ENCODE results near the gene CST11. TPM values are rescaled to one million over a fixed set of nuclear protein-coding genes. Genes with fewer than 3 reads are reported as not detected.
"Not testable (repeated sequence)": the region's sequence is repeated elsewhere in the genome, so short reads cannot be mapped to it uniquely, and the experiment has no call there.

The CST11 gene
- total RNA-seq, 1 experiment from 2014 or later: not detected

DNA sequence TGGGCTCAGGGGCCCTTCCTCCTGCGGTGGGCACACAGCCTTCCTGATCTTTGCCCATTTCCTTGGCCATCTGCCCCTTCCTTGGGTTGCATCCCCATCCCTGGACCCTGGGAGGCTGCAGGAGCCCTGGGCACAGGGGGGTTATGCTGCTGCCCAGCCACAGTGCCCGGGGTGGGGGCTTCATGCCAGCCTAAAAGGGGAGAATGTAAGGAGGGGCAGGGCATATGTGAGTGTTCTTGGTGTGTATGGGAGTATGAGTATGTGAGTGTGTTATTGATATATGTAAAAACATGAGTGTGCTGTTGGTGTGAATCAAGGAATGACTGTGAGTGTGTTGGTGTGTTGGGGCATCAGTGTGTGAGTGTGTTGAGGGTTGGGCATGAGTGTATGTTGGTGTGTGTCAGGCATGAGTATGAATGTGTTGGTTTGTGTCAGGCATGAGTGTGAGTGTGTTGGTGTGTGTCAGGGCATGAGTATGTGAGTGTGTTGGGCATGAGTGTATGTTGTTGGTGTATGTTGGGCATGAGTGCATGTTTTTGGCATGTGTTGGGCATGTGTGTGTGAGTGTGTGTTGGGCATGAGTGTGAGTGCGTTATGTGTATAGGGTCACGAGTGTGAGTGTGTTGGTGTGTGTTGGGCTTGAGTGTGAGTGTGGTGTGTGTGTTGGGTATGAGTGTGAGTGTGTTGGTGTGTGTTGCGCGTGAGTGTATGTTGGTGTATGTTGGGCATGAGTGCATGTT lies 23.5 kb upstream of the CST11 start:
- Mint-ChIP-seq H3K4me1 (ENCODE audit: low read depth, unreplicated experiment) (no peaks in the 10 kb centered on the region), H3K36me3 (ENCODE audit: insufficient read depth, unreplicated experiment) (no peaks in the 10 kb centered on the region), H3K27me3 (ENCODE audit: unreplicated experiment) (no peaks in the 10 kb centered on the region), H3K4me3 (ENCODE audit: low read depth, unreplicated experiment) (no peak overlapping the region), H3K27ac (ENCODE audit: unreplicated experiment) (no peak overlapping the region), H3K9me3 (ENCODE audit: low read depth, unreplicated experiment) (no peaks in the 10 kb centered on the region)
- BruUV-seq (replicated peaks): no TSS peak
- intact Hi-C loops (cut with micrococcal nuclease; ENCODE audit: unreplicated experiment): no loop called here
- DNase-seq: no peak
- CTCF ChIA-PET: no interaction called here
- TF ChIP-seq, protein P1, sequence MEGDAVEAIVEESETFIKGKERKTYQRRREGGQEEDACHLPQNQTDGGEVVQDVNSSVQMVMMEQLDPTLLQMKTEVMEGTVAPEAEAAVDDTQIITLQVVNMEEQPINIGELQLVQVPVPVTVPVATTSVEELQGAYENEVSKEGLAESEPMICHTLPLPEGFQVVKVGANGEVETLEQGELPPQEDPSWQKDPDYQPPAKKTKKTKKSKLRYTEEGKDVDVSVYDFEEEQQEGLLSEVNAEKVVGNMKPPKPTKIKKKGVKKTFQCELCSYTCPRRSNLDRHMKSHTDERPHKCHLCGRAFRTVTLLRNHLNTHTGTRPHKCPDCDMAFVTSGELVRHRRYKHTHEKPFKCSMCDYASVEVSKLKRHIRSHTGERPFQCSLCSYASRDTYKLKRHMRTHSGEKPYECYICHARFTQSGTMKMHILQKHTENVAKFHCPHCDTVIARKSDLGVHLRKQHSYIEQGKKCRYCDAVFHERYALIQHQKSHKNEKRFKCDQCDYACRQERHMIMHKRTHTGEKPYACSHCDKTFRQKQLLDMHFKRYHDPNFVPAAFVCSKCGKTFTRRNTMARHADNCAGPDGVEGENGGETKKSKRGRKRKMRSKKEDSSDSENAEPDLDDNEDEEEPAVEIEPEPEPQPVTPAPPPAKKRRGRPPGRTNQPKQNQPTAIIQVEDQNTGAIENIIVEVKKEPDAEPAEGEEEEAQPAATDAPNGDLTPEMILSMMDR (IDR thresholded peaks at IDR 0.05; ENCODE audit: unreplicated experiment): no peak

DNA sequence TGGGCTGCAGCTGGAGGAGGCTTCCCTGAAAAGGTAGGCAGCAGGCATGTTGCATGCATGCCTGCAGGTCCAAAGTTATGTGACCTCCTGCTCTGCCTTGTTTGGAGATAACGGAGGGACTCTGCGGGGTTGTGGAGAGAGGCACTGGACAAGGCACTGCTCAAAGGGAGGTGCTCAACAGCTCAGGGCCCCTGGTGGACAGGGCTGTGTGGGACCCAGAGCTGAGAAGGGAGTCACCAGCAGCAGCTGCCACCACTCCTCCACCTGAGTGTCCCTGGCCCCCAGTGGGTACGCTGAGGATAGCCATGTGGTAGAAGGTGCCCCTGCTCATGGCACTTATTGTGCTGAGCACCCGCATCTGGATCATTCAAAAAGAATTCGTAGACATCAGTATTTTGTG lies 22.7 kb upstream of the CST11 start:
- TF ChIP-seq, protein P1 (IDR thresholded peaks at IDR 0.05; ENCODE audit: unreplicated experiment): no peak
- Mint-ChIP-seq H3K4me3 (ENCODE audit: low read depth, unreplicated experiment) (no peak overlapping the region), H3K36me3 (ENCODE audit: insufficient read depth, unreplicated experiment) (no peaks in the 10 kb centered on the region), H3K4me1 (ENCODE audit: low read depth, unreplicated experiment) (no peaks in the 10 kb centered on the region), H3K27ac (ENCODE audit: unreplicated experiment) (no peak overlapping the region), H3K27me3 (ENCODE audit: unreplicated experiment) (no peaks in the 10 kb centered on the region), H3K9me3 (ENCODE audit: low read depth, unreplicated experiment) (no peaks in the 10 kb centered on the region)
- intact Hi-C loops (cut with micrococcal nuclease; ENCODE audit: unreplicated experiment): no loop called here
- no TSS peak for BruUV-seq (replicated peaks)
- DNase-seq: no peak
- CTCF ChIA-PET: no interaction called here

DNA sequence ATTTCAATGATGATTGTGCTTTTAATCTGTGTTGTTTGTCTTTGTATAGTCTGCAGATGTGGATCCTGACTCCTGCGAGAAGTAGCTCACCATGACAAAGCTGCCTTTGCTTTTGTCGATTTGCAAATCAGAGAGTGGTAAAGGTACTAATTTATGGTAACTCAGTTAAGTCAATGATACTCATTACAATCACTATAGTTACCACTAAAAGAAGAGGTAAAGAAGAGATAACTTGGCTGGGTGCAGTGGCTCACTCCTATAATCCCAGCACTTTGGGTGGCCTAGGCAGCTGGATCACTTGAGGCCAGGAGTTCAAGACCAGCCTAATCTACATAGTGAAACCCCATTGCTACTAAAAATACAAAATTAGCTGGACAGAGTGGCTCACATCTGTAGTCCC lies 20.6 kb upstream of the CST11 start:
- H3K9me3 Mint-ChIP-seq (ENCODE audit: low read depth, unreplicated experiment); DNase-seq; H3K27me3 Mint-ChIP-seq (ENCODE audit: unreplicated experiment); H3K4me1 Mint-ChIP-seq (ENCODE audit: low read depth, unreplicated experiment); BruUV-seq (replicated peaks); H3K36me3 Mint-ChIP-seq (ENCODE audit: insufficient read depth, unreplicated experiment); H3K27ac Mint-ChIP-seq (ENCODE audit: unreplicated experiment); CTCF ChIA-PET; H3K4me3 Mint-ChIP-seq (ENCODE audit: low read depth, unreplicated experiment); intact Hi-C loops (cut with micrococcal nuclease; ENCODE audit: unreplicated experiment): not testable (repeated sequence)

DNA sequence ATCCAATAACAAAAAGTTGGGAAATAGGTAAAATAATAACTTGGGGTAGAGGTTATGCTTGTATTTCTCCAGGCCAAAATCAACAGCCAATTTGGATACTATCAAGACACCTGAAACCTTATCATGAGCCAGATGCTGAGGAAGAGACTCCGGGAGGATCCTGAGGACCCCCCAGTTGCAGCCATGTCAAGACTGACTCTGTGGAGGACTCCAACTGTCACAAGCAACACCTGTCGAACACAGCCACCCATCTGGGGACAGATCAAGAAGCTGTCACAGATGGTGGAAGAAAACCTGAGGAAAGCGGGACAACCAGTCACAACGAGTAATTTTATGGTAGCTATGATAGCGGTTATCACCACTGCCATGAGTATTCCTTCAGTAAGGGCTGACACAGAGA lies 19.6 kb upstream of the CST11 start:
- intact Hi-C loops (cut with micrococcal nuclease; ENCODE audit: unreplicated experiment); CTCF ChIA-PET; H3K9me3 Mint-ChIP-seq (ENCODE audit: low read depth, unreplicated experiment); H3K27ac Mint-ChIP-seq (ENCODE audit: unreplicated experiment); H3K36me3 Mint-ChIP-seq (ENCODE audit: insufficient read depth, unreplicated experiment); DNase-seq; H3K27me3 Mint-ChIP-seq (ENCODE audit: unreplicated experiment); BruUV-seq (replicated peaks); H3K4me3 Mint-ChIP-seq (ENCODE audit: low read depth, unreplicated experiment); H3K4me1 Mint-ChIP-seq (ENCODE audit: low read depth, unreplicated experiment): not testable (repeated sequence)

DNA sequence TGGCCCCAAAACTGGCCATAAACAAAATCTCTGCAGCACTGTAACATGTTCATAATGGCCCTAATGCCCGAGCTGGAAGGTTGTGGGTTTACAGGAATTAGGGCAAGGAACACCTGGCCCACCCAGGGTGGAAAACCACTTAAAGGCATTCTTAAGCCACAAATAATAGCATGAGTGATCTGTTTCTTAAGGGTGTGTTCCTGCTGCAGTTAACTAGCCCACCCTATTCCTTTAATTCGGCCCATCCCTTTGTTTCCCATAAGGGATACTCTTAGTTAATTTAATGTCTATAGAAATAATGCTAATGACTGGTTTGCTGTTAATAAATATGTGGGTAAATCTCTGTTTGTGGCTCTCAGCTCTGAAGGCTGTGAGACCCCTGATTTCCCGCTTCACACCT lies 14.3 kb upstream of the CST11 start:
- DNase-seq; H3K9me3 Mint-ChIP-seq (ENCODE audit: low read depth, unreplicated experiment); H3K4me3 Mint-ChIP-seq (ENCODE audit: low read depth, unreplicated experiment): not testable (repeated sequence)

DNA sequence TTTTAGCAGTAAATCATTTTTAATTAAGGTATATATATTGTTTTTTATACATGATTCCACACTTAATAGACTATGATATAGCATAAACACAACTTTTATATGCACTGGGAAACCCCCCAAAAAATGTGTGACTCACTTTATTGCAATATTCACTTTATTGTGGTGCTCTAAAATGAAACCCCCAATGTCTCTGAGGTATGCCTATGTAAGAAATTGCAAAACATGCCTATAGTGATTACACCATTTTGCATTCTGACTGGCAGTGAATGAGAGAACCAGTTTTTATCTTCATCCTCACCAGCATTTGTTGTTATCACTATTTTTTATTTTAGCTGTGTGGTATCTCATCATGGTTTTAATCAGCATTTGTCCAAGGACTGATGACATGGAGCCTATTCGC lies 8.5 kb upstream of the CST11 start:
- Mint-ChIP-seq H3K9me3 (ENCODE audit: low read depth, unreplicated experiment) (no peaks in the 10 kb centered on the region), H3K4me1 (ENCODE audit: low read depth, unreplicated experiment) (no peaks in the 10 kb centered on the region), H3K4me3 (ENCODE audit: low read depth, unreplicated experiment) (no peak overlapping the region), H3K36me3 (ENCODE audit: insufficient read depth, unreplicated experiment) (no peaks in the 10 kb centered on the region), H3K27me3 (ENCODE audit: unreplicated experiment) (peaks cover 12% of the 10 kb centered on the region), H3K27ac (ENCODE audit: unreplicated experiment) (no peak overlapping the region)
- no peak for DNase-seq
- TF ChIP-seq, protein P1 (IDR thresholded peaks at IDR 0.05; ENCODE audit: unreplicated experiment): no peak
- CTCF ChIA-PET: no interaction called here
- BruUV-seq (replicated peaks): no TSS peak
- intact Hi-C loops (cut with micrococcal nuclease; ENCODE audit: unreplicated experiment): no loop called here

More for the DNA sequence above, 14.3 kb upstream of the CST11 start:
- H3K4me1 Mint-ChIP-seq (ENCODE audit: low read depth, unreplicated experiment); BruUV-seq (replicated peaks); intact Hi-C loops (cut with micrococcal nuclease; ENCODE audit: unreplicated experiment); H3K27ac Mint-ChIP-seq (ENCODE audit: unreplicated experiment); H3K27me3 Mint-ChIP-seq (ENCODE audit: unreplicated experiment); H3K36me3 Mint-ChIP-seq (ENCODE audit: insufficient read depth, unreplicated experiment); CTCF ChIA-PET: not testable (repeated sequence)
